Activated CD8-positive, alpha-beta T cell treated with anti-CD3 and anti-CD28 coated beads for 36 hours (primary cell): ENCODE results near the gene EYA3. TPM values are rescaled to one million over a fixed set of nuclear protein-coding genes. Genes with fewer than 3 reads are reported as not detected.

Experiments
- ATAC-seq: fragments of 200-7000 bp; cut with Tn5 transposase; one replicate; pipeline ENCODE4 v1.10.0; 2021; ENCODE audit warnings: mild to moderate bottlenecking, moderate library complexity
- CTCF ChIA-PET: fragments of 350-600 bp; sonication (Branson Sonifier 250); formaldehyde crosslinking; loops from one replicate; lab custom pipeline; 2021; ENCODE audit warnings: antibody characterized with exemption; lab: Charles Lee
- POLR2A ChIA-PET: fragments of 350-600 bp; sonication (Branson Sonifier 250); formaldehyde crosslinking; loops from one replicate; lab custom pipeline; 2021; ENCODE audit warnings: antibody characterized with exemption; lab: Charles Lee
- DNase-seq: peaks from one replicate; pipeline ENCODE4 v3.0.0-alpha.2; 2020
- H3K27ac Mint-ChIP-seq: one replicate; pipeline ENCODE4 v1.8.0; 2021; ENCODE audit warnings: mild to moderate bottlenecking, mixed read lengths
- H3K27me3 Mint-ChIP-seq: one replicate; pipeline ENCODE4 v1.8.0; 2021; ENCODE audit warnings: mixed read lengths
- H3K36me3 Mint-ChIP-seq: one replicate; pipeline ENCODE4 v1.8.0; 2021; ENCODE audit warnings: low read depth, mixed read lengths
- H3K4me1 Mint-ChIP-seq: one replicate; pipeline ENCODE4 v1.8.0; 2021; ENCODE audit warnings: low read depth, mixed read lengths
- H3K4me3 Mint-ChIP-seq: one replicate; pipeline ENCODE4 v1.8.0; 2021; ENCODE audit warnings: mild to moderate bottlenecking, moderate library complexity, mixed read lengths
- H3K9me3 Mint-ChIP-seq: one replicate; pipeline ENCODE4 v1.8.0; 2021; ENCODE audit warnings: mixed read lengths
- CTCF ChIP-seq: fragments of 200-600 bp; IDR thresholded peaks from one replicate; pipeline ENCODE4 v1.8.0; 2022; ENCODE audit warnings: antibody characterized with exemption, mild to moderate bottlenecking
- intact Hi-C: fragments of 100-400 bp; cut with micrococcal nuclease; formaldehyde crosslinking; loops from one replicate; pipeline ENCODE4 v1.10.0; 2022
- total RNA-seq, 2 experiments: library from RNA; stranded (reverse); gene quantifications; one replicate each; pipeline ENCODE4 v1.2.3, GENCODE V29; 2021

EYA3 gene
- total RNA-seq, 2 experiments from 2014 or later: 34.6 to 34.9 TPM

DNA sequence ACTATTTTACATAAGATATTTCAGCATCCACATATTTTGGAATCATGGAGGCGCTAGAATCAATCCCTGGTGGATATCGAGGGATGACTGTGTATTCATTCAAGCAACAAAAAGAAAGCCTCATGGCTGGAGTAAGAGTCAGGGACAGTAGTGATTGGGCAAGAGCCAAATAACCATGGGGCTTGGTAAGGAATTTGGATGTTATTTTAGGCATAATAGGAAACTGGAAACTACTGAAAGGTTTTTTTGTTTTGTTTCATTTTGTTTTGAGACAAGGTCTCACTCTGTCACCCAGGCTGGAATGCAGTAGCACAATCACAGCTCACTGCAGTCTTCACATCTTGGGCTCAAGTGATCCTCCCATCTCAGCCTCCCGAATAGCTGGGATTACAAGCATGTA, 33.8 kb upstream of the EYA3 start:
- Mint-ChIP-seq H3K27me3 (peaks cover 16% of the 10 kb centered on the region), H3K9me3 (no peaks in the 10 kb centered on the region), H3K4me3 (no peak overlapping the region), H3K36me3 (no peaks in the 10 kb centered on the region), H3K27ac (no peak overlapping the region), H3K4me1 (no peaks in the 10 kb centered on the region)
- TF ChIP-seq CTCF: no peak
- intact Hi-C loops: no loop called here
- ATAC-seq: no peak
- POLR2A ChIA-PET: no interaction called here
- DNase-seq: no peak
- CTCF ChIA-PET: no interaction called here

- POLR2A ChIA-PET: interaction anchor here (1.6 kb wide), 1 partner anchor 25 kb away, joined by 7 read pairs; no protein-coding TSS in a partner anchor
- H3K27ac Mint-ChIP-seq: no peak overlapping the region
- CTCF ChIA-PET: interaction anchor here (0.8 to 1.2 kb wide), 3 partner anchors 11 to 90 kb away, joined by 3 to 4 read pairs (median 3); no protein-coding TSS in a partner anchor
- H3K36me3 Mint-ChIP-seq: no peaks in the 10 kb centered on the region
- intact Hi-C loops: no loop called here
- DNase-seq (no peak), ATAC-seq (no peak)
- no peaks in the 10 kb centered on the region for H3K9me3 Mint-ChIP-seq
- TF ChIP-seq CTCF: no peak
- H3K27me3 Mint-ChIP-seq: peaks cover 11% of the 10 kb centered on the region
- H3K4me3 Mint-ChIP-seq: no peak overlapping the region
- peaks cover 9% of the 10 kb centered on the region for H3K4me1 Mint-ChIP-seq
These were observed 31.1 kb upstream of the EYA3 start for GRCh38 chr1:28119556-28119955.

DNA sequence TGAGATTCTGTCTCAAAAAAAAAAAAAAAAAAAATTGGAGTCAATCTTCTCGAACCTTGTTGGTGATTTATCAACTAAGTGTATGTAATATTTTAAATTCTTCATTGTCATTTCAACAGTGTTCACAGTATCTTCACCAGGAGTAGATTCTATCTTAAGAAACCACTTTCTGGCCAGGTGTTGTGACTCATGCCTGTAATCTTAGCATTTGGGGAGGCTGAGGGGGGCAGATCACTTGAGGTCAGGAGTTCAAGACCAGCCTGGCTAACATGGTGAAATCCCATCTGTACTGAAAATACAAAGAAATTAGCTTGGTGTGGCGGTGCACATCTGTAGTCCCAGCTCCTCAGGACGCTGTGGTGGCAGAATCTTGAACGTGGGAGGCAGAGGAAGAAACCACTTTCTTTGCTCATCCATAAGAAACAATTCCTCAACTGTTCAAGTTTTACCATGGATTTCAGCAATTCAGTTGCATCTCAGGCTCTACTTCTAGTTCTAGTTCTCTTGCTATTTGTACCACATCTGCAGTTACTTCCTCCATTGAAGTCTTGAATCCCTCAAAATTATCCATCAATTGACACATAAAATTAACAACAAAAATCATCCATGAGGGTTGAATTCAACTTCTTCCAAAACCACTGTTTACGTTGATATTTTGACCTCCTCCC, 30.4 kb upstream of the EYA3 start:
- no peaks in the 10 kb centered on the region for H3K36me3 Mint-ChIP-seq
- ChIA-PET POLR2A (interaction anchor here (0.7 kb wide), 1 partner anchor 1396 kb away, joined by 3 read pairs; no protein-coding TSS in a partner anchor), CTCF (no interaction called here)
- H3K27me3 Mint-ChIP-seq: peaks cover 11% of the 10 kb centered on the region
- intact Hi-C loops: no loop called here
- no peak overlapping the region for H3K4me3 Mint-ChIP-seq
- peaks cover 9% of the 10 kb centered on the region for H3K4me1 Mint-ChIP-seq
- DNase-seq (peak; percentile 20), ATAC-seq (no peak)
- H3K27ac Mint-ChIP-seq: no peak overlapping the region
- no peak for TF ChIP-seq CTCF
- no peaks in the 10 kb centered on the region for H3K9me3 Mint-ChIP-seq

GRCh38 chr1:28115267-28115666, 26.9 kb upstream of the EYA3 start:
- ATAC-seq (peak; percentile 63), DNase-seq (peak; percentile 78)
- no peaks in the 10 kb centered on the region for H3K36me3 Mint-ChIP-seq
- no peaks in the 10 kb centered on the region for H3K9me3 Mint-ChIP-seq
- H3K4me1 Mint-ChIP-seq: peaks cover 25% of the 10 kb centered on the region
- CTCF ChIA-PET: interaction anchor here (0.8 to 1.5 kb wide), 4 partner anchors 23 to 94 kb away, joined by 3 to 4 read pairs (median 3); partner anchors contain the start of gene EYA3
- intact Hi-C loops: no loop called here
- POLR2A ChIA-PET: interaction anchor here (1.7 kb wide), 1 partner anchor 11 kb away, joined by 4 read pairs; no protein-coding TSS in a partner anchor
- peaks cover 8% of the 10 kb centered on the region for H3K27me3 Mint-ChIP-seq
- no peak for TF ChIP-seq CTCF
- H3K4me3 Mint-ChIP-seq: no peak overlapping the region
- peak overlapping the region; percentile 66 for H3K27ac Mint-ChIP-seq

DNA sequence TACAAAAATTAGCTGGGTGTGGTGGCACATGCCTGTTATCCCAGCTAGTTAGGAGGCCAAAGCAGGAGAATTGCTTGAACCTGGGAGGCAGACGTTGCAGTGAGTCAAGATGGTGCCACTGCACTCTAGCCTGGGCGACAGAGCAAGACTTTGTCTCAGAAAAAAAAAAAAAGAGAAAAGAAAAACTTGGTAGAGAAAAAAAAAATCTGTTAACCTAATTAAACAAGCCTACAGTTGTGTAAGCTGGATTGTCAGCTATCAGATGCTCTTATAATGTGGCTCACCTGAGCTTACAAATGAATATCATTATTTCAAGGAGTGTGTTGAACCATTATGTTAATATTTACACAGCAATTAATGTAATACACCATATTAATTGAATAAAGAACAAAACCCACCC, 26.4 kb upstream of the EYA3 start:
- Mint-ChIP-seq H3K4me1 (peaks cover 25% of the 10 kb centered on the region), H3K27ac (peak overlapping the region; percentile 66), H3K9me3 (no peaks in the 10 kb centered on the region), H3K27me3 (peaks cover 8% of the 10 kb centered on the region), H3K4me3 (no peak overlapping the region), H3K36me3 (no peaks in the 10 kb centered on the region)
- ATAC-seq (no peak), DNase-seq (no peak)
- ChIA-PET POLR2A (interaction anchor here (0.8 to 1.7 kb wide), 2 partner anchors 10 to 85 kb away, joined by 4 read pairs; no protein-coding TSS in a partner anchor), CTCF (interaction anchor here (0.6 to 1.4 kb wide), 6 partner anchors 20 to 963 kb away, joined by 3 to 4 read pairs (median 3); partner anchors contain the start of gene EYA3)
- no peak for TF ChIP-seq CTCF
- intact Hi-C loops: no loop called here
